Measurements from ENCODE around the gene DUSP16.

The DUSP16 gene

GRCh38 chr12:12433203-12433731 is 129.4 kb downstream of the DUSP16 start:
- no peak for DNase-seq

GRCh38 chr12:12432364-12432763 is 130.3 kb downstream of the DUSP16 start:
- no peak for DNase-seq

GRCh38 chr12:12428961-12429657 is 133.6 kb downstream of the DUSP16 start:
- DNase-seq, result no peak

- DNase-seq, result no peak
Measured at GRCh38 chr12:12428047-12428446, 134.6 kb downstream of the DUSP16 start.

- no peak for DNase-seq
Measured at GRCh38 chr12:12427568-12427967, 135.1 kb downstream of the DUSP16 start.

- no peak for DNase-seq
Measured at GRCh38 chr12:12425616-12426015, 137.0 kb downstream of the DUSP16 start.

- DNase-seq, result no peak
Measured at GRCh38 chr12:12425001-12425400, 137.7 kb downstream of the DUSP16 start.

Data from activated effector memory CD4-positive, alpha-beta T cell treated with anti-CD3 and anti-CD28 coated beads, Interleukin-2, amount 50 U/mL, for 16 hours (primary cell).